22Rv1 (cell line): ENCODE results near the gene RGS6.

Experiments used
- CTCF ChIP-seq: fragments of 450-650 bp; IDR thresholded peaks from 2 replicates; pipeline ENCODE4 v1.5.1; 2017; ENCODE audit warnings: mild to moderate bottlenecking
- ZFX ChIP-seq: fragments of 450-650 bp; IDR thresholded peaks from 2 replicates; pipeline ENCODE4 v1.6.1; 2017; ENCODE audit warnings: antibody characterized with exemption, borderline replicate concordance

- TF ChIP-seq CTCF (no peak), ZFX (no peak)
Observed at GRCh38 chr14:72552236-72552635, 620.0 kb downstream of the RGS6 start.
